CD14-positive monocyte (primary cell): ENCODE measurements around the gene SH3RF1. TPM values are rescaled to one million over a fixed set of nuclear protein-coding genes. Genes with fewer than 3 reads are reported as not detected.

Experiments used
- DNase-seq, 3 donors: peaks; one replicate each; pipeline ENCODE4 v3.0.0-alpha.2; 2011 to 2022
- H2AFZ ChIP-seq: 2 replicates; pipeline ENCODE4 v1.6.0; 2012; ENCODE audit warnings: mild to moderate bottlenecking, low read depth, low read length, inconsistent platforms; ENCODE audit not compliant: insufficient read depth, poor library complexity, severe bottlenecking
- H3K27ac ChIP-seq, 2 donors: 1 replicate in 1 of 2; 2 replicates in 1 of 2; pipeline ENCODE4 v1.5.1; 2012 to 2013; ENCODE audit warnings: low read length in 2 of 2, control low read depth in 1 of 2, inconsistent platforms in 1 of 2, low read depth in 1 of 2, mild to moderate bottlenecking in 1 of 2
- H3K27me3 ChIP-seq, 2 donors: one replicate each; pipeline versions ENCODE4 v1.6.0 to v1.6.1; 2011 to 2013; ENCODE audit warnings: low read length in 2 of 2; ENCODE audit not compliant: control insufficient read depth in 2 of 2, insufficient read depth in 2 of 2
- H3K36me3 ChIP-seq, 2 donors: replicated peaks in 1 of 2; 1 replicate in 1 of 2; 2 replicates in 1 of 2; pipeline versions ENCODE4 v1.5.1 to v1.6.1; 2012 to 2013; ENCODE audit warnings: low read length in 2 of 2, control low read depth in 1 of 2, inconsistent platforms in 1 of 2, mild to moderate bottlenecking in 1 of 2; ENCODE audit not compliant: insufficient read depth in 2 of 2, control insufficient read depth in 1 of 2
- H3K4me1 ChIP-seq, 2 donors: 1 replicate in 1 of 2; 2 replicates in 1 of 2; pipeline versions ENCODE4 v1.5.1 to v1.6.1; 2012 to 2013; ENCODE audit warnings: low read length in 2 of 2, control low read depth in 1 of 2, inconsistent platforms in 1 of 2, mild to moderate bottlenecking in 1 of 2, moderate library complexity in 1 of 2; ENCODE audit not compliant: insufficient read depth in 2 of 2, control insufficient read depth in 1 of 2
- H3K4me2 ChIP-seq: replicated peaks from 2 replicates; pipeline ENCODE3; 2012; ENCODE audit warnings: low read length, moderate library complexity, mild to moderate bottlenecking; ENCODE audit not compliant: poor library complexity, severe bottlenecking; ENCODE audit errors: extremely low read depth
- H3K4me3 ChIP-seq, 3 experiments: fragments of 200-600 bp in 1 of 3; sonication (generic) in 1 of 3; replicated peaks in 1 of 3; 1 replicate in 2 of 3; 2 replicates in 1 of 3; pipeline ENCODE4 v1.5.1; 2011 to 2013; ENCODE audit warnings: low read length in 3 of 3, mild to moderate bottlenecking in 3 of 3, control low read depth in 2 of 3, low read depth in 2 of 3, inconsistent platforms in 1 of 3, moderate library complexity in 1 of 3
- H3K79me2 ChIP-seq: 2 replicates; pipeline ENCODE4 v1.6.0; 2012; ENCODE audit warnings: mild to moderate bottlenecking, control low read depth, inconsistent platforms, low read length, moderate library complexity; ENCODE audit not compliant: insufficient read depth
- H3K9ac ChIP-seq: 2 replicates; pipeline ENCODE4 v1.6.0; 2017; ENCODE audit warnings: low read length, mild to moderate bottlenecking; ENCODE audit not compliant: insufficient read depth, poor library complexity, severe bottlenecking
- H3K9me3 ChIP-seq, 2 donors: replicated peaks in 1 of 2; 1 replicate in 1 of 2; 2 replicates in 1 of 2; pipeline versions ENCODE4 v1.5.1 to v1.6.1; 2012 to 2013; ENCODE audit warnings: low read length in 2 of 2, control low read depth in 1 of 2; ENCODE audit not compliant: control insufficient read depth in 1 of 2, insufficient read depth in 1 of 2
- H4K20me1 ChIP-seq: 2 replicates; pipeline ENCODE4 v1.6.0; 2012; ENCODE audit warnings: mild to moderate bottlenecking, low read length, control low read depth, moderate library complexity; ENCODE audit not compliant: insufficient read depth
- H3K27ac Mint-ChIP-seq, 7 donors: one replicate each; pipeline ENCODE4 v1.8.0; 2020; ENCODE audit warnings: mild to moderate bottlenecking in 7 of 7, mixed read lengths in 7 of 7, moderate library complexity in 6 of 7, inconsistent platforms in 2 of 7
- H3K27me3 Mint-ChIP-seq, 3 donors: one replicate each; pipeline ENCODE4 v1.8.0; 2021 to 2022; ENCODE audit warnings: low read depth in 3 of 3, mild to moderate bottlenecking in 3 of 3, mixed read lengths in 3 of 3, moderate library complexity in 3 of 3, inconsistent platforms in 1 of 3
- H3K36me3 Mint-ChIP-seq, 2 donors: one replicate each; pipeline ENCODE4 v1.8.0; 2020; ENCODE audit warnings: mixed read lengths in 2 of 2, inconsistent platforms in 1 of 2, mild to moderate bottlenecking in 1 of 2
- H3K4me1 Mint-ChIP-seq: one replicate; pipeline ENCODE4 v1.8.0; 2020; ENCODE audit warnings: mild to moderate bottlenecking, mixed read lengths
- H3K4me3 Mint-ChIP-seq, 2 donors: one replicate each; pipeline ENCODE4 v1.8.0; 2020; ENCODE audit warnings: mild to moderate bottlenecking in 2 of 2, mixed read lengths in 2 of 2, moderate library complexity in 1 of 2
- H3K9me3 Mint-ChIP-seq, 7 donors: one replicate each; pipeline ENCODE4 v1.8.0; 2020 to 2022; ENCODE audit warnings: mixed read lengths in 7 of 7, mild to moderate bottlenecking in 6 of 7, moderate library complexity in 6 of 7, inconsistent platforms in 2 of 7
- CTCF ChIP-seq: fragments of 200-600 bp; IDR thresholded peaks from one replicate; pipeline ENCODE4 v1.8.0; 2022; ENCODE audit warnings: antibody characterized with exemption, mild to moderate bottlenecking
- WGBS: methylation state at CpG from one replicate; pipeline ENCODE4 v1.1.5; 2013; ENCODE audit warnings: missing lambda C conversion rate; ENCODE audit not compliant: insufficient coverage; 5-methylcytosine and 5-hydroxymethylcytosine counted together
- intact Hi-C, 2 donors: fragments of 100-400 bp; cut with micrococcal nuclease; formaldehyde crosslinking; loops; one replicate each; pipeline versions ENCODE4 v1.15.0 to v1.15.1; 2023
- polyA plus RNA-seq, 3 donors: library from polyadenylated mRNA; depleted of rRNA in 1 of 3; unstranded in 2 of 3; stranded (reverse) in 1 of 3; fragments of 300-500 nt in 2 of 3; fragments of >200 nt in 1 of 3; fragmentation: Illumina TruSeq in 2 of 3; gene quantifications; 1 replicate in 2 of 3; 2 replicates in 1 of 3; pipeline ENCODE4 v1.2.3, GENCODE V29; 2012 to 2021

Gene SH3RF1
- polyA plus RNA-seq, 3 donors: 3.1 to 4.7 (median 4.4) TPM

DNA sequence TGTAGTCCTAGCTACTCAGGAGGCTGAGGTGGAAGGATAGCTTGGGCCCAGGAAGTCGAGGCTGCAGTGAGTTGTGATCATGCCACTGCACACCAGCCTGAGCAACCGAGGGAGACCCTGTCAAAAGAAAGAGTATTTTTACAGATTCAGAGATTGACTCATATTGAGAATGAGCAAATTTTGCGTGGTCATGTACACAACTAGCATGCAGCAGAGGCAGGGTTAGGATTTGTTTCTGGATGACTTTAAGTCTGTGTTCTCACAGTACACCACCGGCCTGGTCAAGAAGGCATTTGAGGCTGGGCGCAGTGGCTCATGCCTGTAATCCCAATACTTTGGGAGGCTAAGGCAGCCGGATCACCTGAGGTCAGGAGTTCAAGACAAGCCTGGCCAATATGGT lies 215.9 kb downstream of the SH3RF1 start:
- intact Hi-C loops: no loop called here
- Histone ChIP-seq H3K9me3 (no peaks in the 10 kb centered on the region), H4K20me1 (no peaks in the 10 kb centered on the region), H3K4me3 (no peak overlapping the region), H3K27me3 (no peaks in the 10 kb centered on the region), H3K27ac (no peak overlapping the region), H3K9ac (no peak overlapping the region), H3K4me2 (no peak overlapping the region), H3K4me1 (no peaks in the 10 kb centered on the region), H3K79me2 (no peaks in the 10 kb centered on the region), H3K36me3 (no peaks in the 10 kb centered on the region), H2AFZ (no peak overlapping the region)
- Mint-ChIP-seq H3K36me3 (no peaks in the 10 kb centered on the region), H3K9me3 (no peaks in the 10 kb centered on the region), H3K4me1 (peaks cover 2% of the 10 kb centered on the region), H3K27ac (no peak overlapping the region), H3K27me3 (peaks cover 0 to 6% (median 0%) of the 10 kb centered on the region in 3 donors), H3K4me3 (no peak overlapping the region)
- WGBS: 94% methylated on average over 6 of the region's 6 CpGs
- no peak for TF ChIP-seq CTCF
- no peak for DNase-seq

GRCh38 chr4:169052594-169052945 lies 218.2 kb downstream of the SH3RF1 start:
- no peaks in the 10 kb centered on the region for H3K4me1 ChIP-seq
- no peaks in the 10 kb centered on the region for H4K20me1 ChIP-seq
- no peaks in the 10 kb centered on the region for H3K9me3 ChIP-seq
- Mint-ChIP-seq H3K36me3 (no peaks in the 10 kb centered on the region), H3K4me3 (no peak overlapping the region), H3K4me1 (no peaks in the 10 kb centered on the region), H3K9me3 (no peaks in the 10 kb centered on the region), H3K27me3 (peaks cover 0 to 4% (median 0%) of the 10 kb centered on the region in 3 donors), H3K27ac (no peak overlapping the region)
- no peak overlapping the region for H3K4me3 ChIP-seq
- H3K27ac ChIP-seq: no peak overlapping the region
- H2AFZ ChIP-seq: no peak overlapping the region
- no peak for TF ChIP-seq CTCF
- no peaks in the 10 kb centered on the region for H3K27me3 ChIP-seq
- no peak overlapping the region for H3K4me2 ChIP-seq
- no peak for DNase-seq
- H3K79me2 ChIP-seq: no peaks in the 10 kb centered on the region
- H3K9ac ChIP-seq: no peak overlapping the region
- intact Hi-C loops: no loop called here
- 100% methylated on average over 1 of the region's 6 CpGs for whole genome bisulfite sequencing
- no peaks in the 10 kb centered on the region for H3K36me3 ChIP-seq
